ENCODE measurements around the gene SNX6. TPM values are rescaled to one million over a fixed set of nuclear protein-coding genes. Genes with fewer than 3 reads are reported as not detected.

The SNX6 gene
- total RNA-seq (ENCODE audit: low replicate concordance): 206 and 365 TPM in 2 replicates

GRCh38 chr14:34629657-34630529 is at the start of gene SNX6:
Gene SNX6, minus strand, starts transcription at chr14:34630148. Its CDS starts 32 bp downstream, at chr14:34630116.
- Histone ChIP-seq H3K4me2 (peak within 1 kb of the TSS; percentile 91), H3K4me3 (peak within 1 kb of the TSS; percentile 78), H3K27me3 (peaks cover 8% of the 10 kb centered on the region), H2AFZ (replicated peaks) (peak within 1 kb of the TSS; percentile 92), H3K9ac (peak within 1 kb of the TSS; percentile 68), H3F3A (ENCODE audit: low read depth) (peaks cover 5% of the 10 kb centered on the region), H3K27ac (no peak within 1 kb of the TSS), H4K20me1 (ENCODE audit: low read depth) (no peaks in the 10 kb centered on the region), H3K36me3 (no peaks in the 10 kb centered on the region), H3K79me2 (ENCODE audit: low read depth) (peaks cover 43% of the 10 kb centered on the region), H3K9me3 (ENCODE audit: low read depth) (no peaks in the 10 kb centered on the region), H3K4me1 (no peaks in the 10 kb centered on the region)
- Mint-ChIP-seq H3K36me3 (peaks cover 7% of the 10 kb centered on the region), H3K27ac (peak within 1 kb of the TSS; percentile 87), H3K9me3 (peaks cover 4% of the 10 kb centered on the region), H3K4me1 (peaks cover 6% of the 10 kb centered on the region), H3K27me3 (ENCODE audit: insufficient read depth, low read depth) (peaks cover 7% of the 10 kb centered on the region), H3K4me3 (peak within 1 kb of the TSS; percentile 97)
- TF ChIP-seq EZH2 (IDR thresholded peaks at IDR 0.05): no peak
- no peak for TF ChIP-seq EZH2phosphoT487 (IDR thresholded peaks at IDR 0.05)
- TF ChIP-seq CTCF (IDR thresholded peaks at IDR 0.05): no peak
- peak; percentile 91 for DNase-seq (ENCODE audit: low spot score)

- Histone ChIP-seq H3K36me3 (no peaks in the 10 kb centered on the region), H3K4me2 (no peak overlapping the region), H3K9ac (no peak overlapping the region), H3K79me2 (ENCODE audit: low read depth) (no peaks in the 10 kb centered on the region), H3F3A (ENCODE audit: low read depth) (no peaks in the 10 kb centered on the region), H3K4me3 (no peak overlapping the region), H3K9me3 (ENCODE audit: low read depth) (no peaks in the 10 kb centered on the region), H3K27ac (no peak overlapping the region), H3K4me1 (no peaks in the 10 kb centered on the region), H4K20me1 (ENCODE audit: low read depth) (no peaks in the 10 kb centered on the region), H2AFZ (replicated peaks) (no peak overlapping the region), H3K27me3 (no peaks in the 10 kb centered on the region)
- no peak for DNase-seq (ENCODE audit: low spot score)
- H3K4me3 Mint-ChIP-seq: no peak overlapping the region
- H3K9me3 Mint-ChIP-seq: no peaks in the 10 kb centered on the region
- H3K36me3 Mint-ChIP-seq: no peaks in the 10 kb centered on the region
- peaks cover 16% of the 10 kb centered on the region for H3K4me1 Mint-ChIP-seq
- H3K27me3 Mint-ChIP-seq (ENCODE audit: insufficient read depth, low read depth): peaks cover 2% of the 10 kb centered on the region
- H3K27ac Mint-ChIP-seq: no peak overlapping the region
- TF ChIP-seq CTCF (IDR thresholded peaks at IDR 0.05) (no peak), EZH2phosphoT487 (IDR thresholded peaks at IDR 0.05) (no peak), EZH2 (IDR thresholded peaks at IDR 0.05) (no peak)
Observed at GRCh38 chr14:34678735-34679134, 48.8 kb upstream of the SNX6 start.

GRCh38 chr14:34678306-34678705 is 48.4 kb upstream of the SNX6 start:
- TF ChIP-seq CTCF (IDR thresholded peaks at IDR 0.05) (no peak), EZH2phosphoT487 (IDR thresholded peaks at IDR 0.05) (no peak), EZH2 (IDR thresholded peaks at IDR 0.05) (no peak)
- Mint-ChIP-seq H3K36me3 (no peaks in the 10 kb centered on the region), H3K4me1 (peaks cover 16% of the 10 kb centered on the region), H3K27ac (no peak overlapping the region), H3K27me3 (ENCODE audit: insufficient read depth, low read depth) (peaks cover 2% of the 10 kb centered on the region), H3K4me3 (no peak overlapping the region), H3K9me3 (no peaks in the 10 kb centered on the region)
- Histone ChIP-seq H3K79me2 (ENCODE audit: low read depth) (no peaks in the 10 kb centered on the region), H2AFZ (replicated peaks) (peak overlapping the region; percentile 89), H3F3A (ENCODE audit: low read depth) (no peaks in the 10 kb centered on the region), H3K4me3 (no peak overlapping the region), H3K27ac (no peak overlapping the region), H3K9ac (no peak overlapping the region), H3K27me3 (no peaks in the 10 kb centered on the region), H3K9me3 (ENCODE audit: low read depth) (no peaks in the 10 kb centered on the region), H3K4me2 (no peak overlapping the region), H4K20me1 (ENCODE audit: low read depth) (no peaks in the 10 kb centered on the region), H3K4me1 (no peaks in the 10 kb centered on the region), H3K36me3 (no peaks in the 10 kb centered on the region)
- no peak for DNase-seq (ENCODE audit: low spot score)

Data from neural progenitor cell (in vitro differentiated cells).